K562 (cell line): ENCODE measurements around the gene COL8A2. TPM values are rescaled to one million over a fixed set of nuclear protein-coding genes. Genes with fewer than 3 reads are reported as not detected.

ENCODE experiments used
- CTCF ChIP-seq, 3 experiments: IDR thresholded peaks in 2 of 3; conservative IDR thresholded peaks in 1 of 3; 2 replicates each; pipeline ENCODE4 v1.5.1; 2011 to 2012; ENCODE audit warnings: low read length in 3 of 3, mild to moderate bottlenecking in 3 of 3, control low read depth in 2 of 3, improper control_type of control experiment in 1 of 3, inconsistent platforms in 1 of 3, low read depth in 1 of 3, mixed read lengths in 1 of 3, moderate library complexity in 1 of 3; ENCODE audit not compliant: insufficient read depth in 2 of 3
- EZH2 ChIP-seq: IDR thresholded peaks from 2 replicates; pipeline ENCODE4 v1.6.1; 2012; ENCODE audit warnings: low read depth, mild to moderate bottlenecking, inconsistent platforms, low read length, borderline replicate concordance
- FUS ChIP-seq: fragments of 200-400 bp; formaldehyde crosslinking; optimal IDR thresholded peaks from 2 replicates; pipeline ENCODE3; 2017; ENCODE audit warnings: low read depth, low read length
- HMG20B ChIP-seq: fragments of 250-450 bp; sonication (Bioruptor Pico); IDR thresholded peaks from 2 replicates; pipeline ENCODE4 v1.5.0; 2021; ENCODE audit warnings: mild to moderate bottlenecking
- HNRNPLL ChIP-seq: fragments of 200-400 bp; formaldehyde crosslinking; IDR thresholded peaks from 2 replicates; pipeline ENCODE4 v1.6.1; 2017; ENCODE audit warnings: low read length, low read depth, mild to moderate bottlenecking; ENCODE audit not compliant: poor library complexity, severe bottlenecking
- JUND ChIP-seq, 2 experiments: IDR thresholded peaks; 2 replicates in 1 of 2; 3 replicates in 1 of 2; pipeline ENCODE4 v1.6.1; 2011; ENCODE audit warnings: borderline replicate concordance in 2 of 2, low read depth in 2 of 2, low read length in 2 of 2, improper control_type of control experiment in 1 of 2, missing biosample characterization in 1 of 2, missing genetic modification characterization in 1 of 2, missing genetic modification reagents in 1 of 2
- MED1 ChIP-seq: sonication (generic); formaldehyde crosslinking; IDR thresholded peaks from 2 replicates; pipeline ENCODE4 v1.8.1; 2023; ENCODE audit warnings: missing genetic modification reagents, borderline replicate concordance
- NFATC3 ChIP-seq: fragments of 450-650 bp; IDR thresholded peaks from 2 replicates; pipeline ENCODE4 v1.6.1; 2017; ENCODE audit warnings: mild to moderate bottlenecking
- PKNOX1 ChIP-seq: fragments of 450-650 bp; IDR thresholded peaks from 2 replicates; pipeline ENCODE4 v1.6.1; 2016
- POLR2B ChIP-seq: fragments of 450-650 bp; IDR thresholded peaks from 2 replicates; pipeline ENCODE4 v1.6.1; 2018; ENCODE audit warnings: low read depth; ENCODE audit not compliant: partially characterized antibody
- TFAM ChIP-seq: fragments of 250-450 bp; sonication (Bioruptor Pico); conservative IDR thresholded peaks from 2 replicates; pipeline ENCODE4 v1.5.0; 2021; ENCODE audit warnings: mild to moderate bottlenecking, moderate library complexity
- polyA plus RNA-seq, 8 experiments: library from polyadenylated mRNA; depleted of rRNA in 4 of 8; stranded (reverse) in 5 of 8; unstranded in 3 of 8; fragments of >200 nt; fragmentation: Nextera tagmentation in 2 of 8; fragmentation: Illumina TruSeq in 1 of 8; extraction: Ambion mirVana in 2 of 8; extraction: Trizol in 1 of 8; gene quantifications; 2 replicates each; pipeline versions ENCODE4 v1.2.1 to v1.2.3, GENCODE V29; 2011 to 2014; ENCODE audit warnings: inconsistent platforms in 1 of 8, missing spikeins in 1 of 8
- total RNA-seq, 7 experiments: library from RNA; depleted of rRNA in 6 of 7; stranded (reverse); fragments of >200 nt in 6 of 7; fragmentation: Illumina TruSeq in 2 of 7; extraction: Trizol in 2 of 7; gene quantifications; 2 replicates each; pipeline versions ENCODE4 v1.2.1 to v1.2.3, GENCODE V29; 2011 to 2021; ENCODE audit warnings: low replicate concordance in 1 of 7
- TF ChIP-seq, protein P1 (sequence below): fragments of 450-650 bp; formaldehyde crosslinking; IDR thresholded peaks from 2 replicates; pipeline ENCODE4 v1.4.0; 2022; ENCODE audit warnings: missing genetic modification characterization
- TF ChIP-seq, protein P2 (sequence below): sonication (generic); formaldehyde crosslinking; IDR thresholded peaks from 2 replicates; pipeline ENCODE4 v1.8.0; 2022; ENCODE audit warnings: mild to moderate bottlenecking, missing genetic modification reagents
- TF ChIP-seq, protein P3 (sequence below): fragments of 250-450 bp; sonication (Bioruptor Pico); IDR thresholded peaks from 2 replicates; pipeline ENCODE4 v1.5.0; 2020; ENCODE audit warnings: mild to moderate bottlenecking, borderline replicate concordance

Gene COL8A2
- total and polyA plus RNA-seq, 9 of the 15 experiments (the other 6 are each of a cell fraction or from before 2014, with no cell fraction given) = 0.03 to 0.14 (median 0.04) TPM; not detected in 5

DNA sequence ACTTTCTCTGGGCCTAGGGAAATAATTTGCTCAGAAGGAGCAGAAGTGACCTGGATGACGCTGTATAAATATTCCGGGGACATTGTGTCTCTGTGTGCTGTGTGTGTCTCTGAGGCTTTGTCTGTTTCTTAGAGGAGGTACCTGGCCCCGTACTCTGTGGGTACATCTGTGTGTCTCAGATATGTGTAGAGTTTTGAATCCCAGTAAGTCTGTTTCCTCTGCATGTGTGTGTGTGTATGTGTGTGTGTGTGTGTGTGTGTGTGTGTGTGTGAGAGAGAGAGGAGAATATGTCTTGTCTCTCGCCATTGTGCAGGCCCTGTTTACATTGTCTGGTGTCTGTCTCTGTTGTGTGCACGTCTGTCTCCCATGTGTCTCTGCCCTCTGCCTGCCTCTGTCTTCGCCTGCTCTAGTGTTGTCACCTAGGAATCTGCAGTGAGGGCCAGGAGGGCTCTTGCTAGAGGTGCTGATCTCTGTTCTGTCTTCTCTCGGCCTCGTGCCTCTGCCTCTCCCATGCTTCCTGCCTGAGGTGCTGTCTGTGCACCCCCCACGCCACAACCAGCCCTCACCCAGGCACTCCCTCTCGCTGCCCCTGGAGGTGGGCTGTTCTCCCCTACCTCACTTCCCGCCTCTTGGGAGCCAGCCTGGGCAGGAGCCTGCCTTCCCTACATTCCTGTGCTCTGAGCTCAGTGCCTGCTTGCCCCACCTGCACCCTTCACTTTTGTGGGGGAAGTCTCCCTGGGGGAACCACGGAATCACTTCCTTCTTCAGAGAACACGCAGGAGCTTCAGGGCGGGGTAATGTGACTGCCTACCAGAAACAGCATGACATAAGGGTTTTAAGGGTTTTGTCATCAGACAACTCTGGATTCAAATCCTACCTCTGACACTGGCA lies 36.9 kb upstream of the COL8A2 start (continued):
- TF ChIP-seq, protein P1, sequence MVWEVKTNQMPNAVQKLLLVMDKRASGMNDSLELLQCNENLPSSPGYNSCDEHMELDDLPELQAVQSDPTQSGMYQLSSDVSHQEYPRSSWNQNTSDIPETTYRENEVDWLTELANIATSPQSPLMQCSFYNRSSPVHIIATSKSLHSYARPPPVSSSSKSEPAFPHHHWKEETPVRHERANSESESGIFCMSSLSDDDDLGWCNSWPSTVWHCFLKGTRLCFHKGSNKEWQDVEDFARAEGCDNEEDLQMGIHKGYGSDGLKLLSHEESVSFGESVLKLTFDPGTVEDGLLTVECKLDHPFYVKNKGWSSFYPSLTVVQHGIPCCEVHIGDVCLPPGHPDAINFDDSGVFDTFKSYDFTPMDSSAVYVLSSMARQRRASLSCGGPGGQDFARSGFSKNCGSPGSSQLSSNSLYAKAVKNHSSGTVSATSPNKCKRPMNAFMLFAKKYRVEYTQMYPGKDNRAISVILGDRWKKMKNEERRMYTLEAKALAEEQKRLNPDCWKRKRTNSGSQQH (CRISPR knock-in tag) = peak; percentile 94
- no peak for TF ChIP-seq EZH2
- no peak for TF ChIP-seq PKNOX1
- TF ChIP-seq, protein P2, sequence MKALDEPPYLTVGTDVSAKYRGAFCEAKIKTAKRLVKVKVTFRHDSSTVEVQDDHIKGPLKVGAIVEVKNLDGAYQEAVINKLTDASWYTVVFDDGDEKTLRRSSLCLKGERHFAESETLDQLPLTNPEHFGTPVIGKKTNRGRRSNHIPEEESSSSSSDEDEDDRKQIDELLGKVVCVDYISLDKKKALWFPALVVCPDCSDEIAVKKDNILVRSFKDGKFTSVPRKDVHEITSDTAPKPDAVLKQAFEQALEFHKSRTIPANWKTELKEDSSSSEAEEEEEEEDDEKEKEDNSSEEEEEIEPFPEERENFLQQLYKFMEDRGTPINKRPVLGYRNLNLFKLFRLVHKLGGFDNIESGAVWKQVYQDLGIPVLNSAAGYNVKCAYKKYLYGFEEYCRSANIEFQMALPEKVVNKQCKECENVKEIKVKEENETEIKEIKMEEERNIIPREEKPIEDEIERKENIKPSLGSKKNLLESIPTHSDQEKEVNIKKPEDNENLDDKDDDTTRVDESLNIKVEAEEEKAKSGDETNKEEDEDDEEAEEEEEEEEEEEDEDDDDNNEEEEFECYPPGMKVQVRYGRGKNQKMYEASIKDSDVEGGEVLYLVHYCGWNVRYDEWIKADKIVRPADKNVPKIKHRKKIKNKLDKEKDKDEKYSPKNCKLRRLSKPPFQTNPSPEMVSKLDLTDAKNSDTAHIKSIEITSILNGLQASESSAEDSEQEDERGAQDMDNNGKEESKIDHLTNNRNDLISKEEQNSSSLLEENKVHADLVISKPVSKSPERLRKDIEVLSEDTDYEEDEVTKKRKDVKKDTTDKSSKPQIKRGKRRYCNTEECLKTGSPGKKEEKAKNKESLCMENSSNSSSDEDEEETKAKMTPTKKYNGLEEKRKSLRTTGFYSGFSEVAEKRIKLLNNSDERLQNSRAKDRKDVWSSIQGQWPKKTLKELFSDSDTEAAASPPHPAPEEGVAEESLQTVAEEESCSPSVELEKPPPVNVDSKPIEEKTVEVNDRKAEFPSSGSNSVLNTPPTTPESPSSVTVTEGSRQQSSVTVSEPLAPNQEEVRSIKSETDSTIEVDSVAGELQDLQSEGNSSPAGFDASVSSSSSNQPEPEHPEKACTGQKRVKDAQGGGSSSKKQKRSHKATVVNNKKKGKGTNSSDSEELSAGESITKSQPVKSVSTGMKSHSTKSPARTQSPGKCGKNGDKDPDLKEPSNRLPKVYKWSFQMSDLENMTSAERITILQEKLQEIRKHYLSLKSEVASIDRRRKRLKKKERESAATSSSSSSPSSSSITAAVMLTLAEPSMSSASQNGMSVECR (CRISPR knock-in tag) = peak; percentile 75
- TF ChIP-seq HMG20B (CRISPR knock-in tag) = no peak
- no peak for TF ChIP-seq JUND (IDR thresholded peaks at IDR 0.05; ENCODE audit: borderline replicate concordance, low read depth, low read length)
- TF ChIP-seq JUND (tag; IDR thresholded peaks at IDR 0.05; ENCODE audit: borderline replicate concordance, low read depth, low read length) = 0 out of 3 replicates have a peak, but pooled peaks have one; percentile 16
- TF ChIP-seq FUS = no peak
- TF ChIP-seq TFAM (CRISPR knock-in tag) = no peak
- TF ChIP-seq, protein P3, sequence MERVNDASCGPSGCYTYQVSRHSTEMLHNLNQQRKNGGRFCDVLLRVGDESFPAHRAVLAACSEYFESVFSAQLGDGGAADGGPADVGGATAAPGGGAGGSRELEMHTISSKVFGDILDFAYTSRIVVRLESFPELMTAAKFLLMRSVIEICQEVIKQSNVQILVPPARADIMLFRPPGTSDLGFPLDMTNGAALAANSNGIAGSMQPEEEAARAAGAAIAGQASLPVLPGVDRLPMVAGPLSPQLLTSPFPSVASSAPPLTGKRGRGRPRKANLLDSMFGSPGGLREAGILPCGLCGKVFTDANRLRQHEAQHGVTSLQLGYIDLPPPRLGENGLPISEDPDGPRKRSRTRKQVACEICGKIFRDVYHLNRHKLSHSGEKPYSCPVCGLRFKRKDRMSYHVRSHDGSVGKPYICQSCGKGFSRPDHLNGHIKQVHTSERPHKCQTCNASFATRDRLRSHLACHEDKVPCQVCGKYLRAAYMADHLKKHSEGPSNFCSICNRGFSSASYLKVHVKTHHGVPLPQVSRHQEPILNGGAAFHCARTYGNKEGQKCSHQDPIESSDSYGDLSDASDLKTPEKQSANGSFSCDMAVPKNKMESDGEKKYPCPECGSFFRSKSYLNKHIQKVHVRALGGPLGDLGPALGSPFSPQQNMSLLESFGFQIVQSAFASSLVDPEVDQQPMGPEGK (CRISPR knock-in tag) = no peak
- TF ChIP-seq MED1 (CRISPR knock-in tag) = no peak
- TF ChIP-seq NFATC3 = no peak
- no peak for TF ChIP-seq POLR2B
- TF ChIP-seq HNRNPLL = no peak
- TF ChIP-seq CTCF (IDR thresholded peaks at IDR 0.05 in 2 of 3, conservative IDR thresholded peaks at IDR 0.05 in 1 of 3; ENCODE audit: insufficient read depth in 2 of 3, low read depth in 1 of 3, low read length in 3 of 3) = no peak
